Measurements from ENCODE around the gene CMTM7. TPM values are rescaled to one million over a fixed set of nuclear protein-coding genes. Genes with fewer than 3 reads are reported as not detected.

Gene CMTM7, protein sequence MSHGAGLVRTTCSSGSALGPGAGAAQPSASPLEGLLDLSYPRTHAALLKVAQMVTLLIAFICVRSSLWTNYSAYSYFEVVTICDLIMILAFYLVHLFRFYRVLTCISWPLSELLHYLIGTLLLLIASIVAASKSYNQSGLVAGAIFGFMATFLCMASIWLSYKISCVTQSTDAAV
- polyA plus RNA-seq (2013), result 16.7 and 18.6 TPM in 2 replicates

DNA sequence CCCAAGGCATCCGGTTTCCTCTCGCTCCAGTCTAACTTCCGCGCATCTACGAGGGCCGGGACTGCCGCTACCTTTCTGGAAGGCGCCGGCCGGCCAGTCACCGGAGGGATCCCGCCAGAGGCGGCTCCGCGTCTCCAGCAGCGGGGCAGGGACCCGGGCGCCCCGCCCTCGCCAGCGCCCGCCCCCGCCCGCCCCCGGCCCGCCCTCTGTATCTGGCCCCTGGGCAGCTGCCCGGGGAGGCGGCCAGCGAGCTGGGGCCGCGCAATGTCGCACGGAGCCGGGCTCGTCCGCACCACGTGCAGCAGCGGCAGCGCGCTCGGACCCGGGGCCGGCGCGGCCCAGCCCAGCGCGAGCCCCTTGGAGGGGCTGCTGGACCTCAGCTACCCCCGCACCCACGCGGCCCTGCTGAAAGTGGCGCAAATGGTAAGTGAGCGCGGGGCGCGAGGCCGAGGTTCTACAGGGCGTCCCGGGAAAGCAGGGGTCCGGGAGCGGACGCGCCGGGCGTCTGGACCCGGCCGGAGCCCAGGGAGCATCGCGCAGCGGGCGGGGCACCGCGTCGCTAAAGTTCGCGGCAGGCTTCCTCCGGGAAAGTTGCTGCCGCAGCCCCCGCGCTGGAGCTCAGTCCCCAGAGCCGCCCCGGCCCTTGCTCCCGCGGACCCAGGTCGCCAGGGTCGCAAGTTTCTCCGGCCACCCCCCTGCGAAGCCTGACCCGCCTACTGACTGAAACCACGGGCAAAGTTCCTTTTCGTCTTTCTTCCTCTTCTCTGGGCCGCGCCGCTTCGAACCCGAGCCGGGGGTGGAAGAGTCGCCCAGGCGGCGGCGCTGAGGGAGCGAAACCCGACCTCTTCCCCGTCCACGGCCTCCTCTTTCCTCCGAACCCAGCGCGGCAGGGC lies at the start of gene CMTM7:
TSS of gene CMTM7 (plus strand) at position 211 of the 893 bp plus-strand sequence. CDS start at position 265, 54 bp downstream.
- H4K12ac ChIP-seq (ENCODE audit: low read depth, low read length), result peak within 1 kb of the TSS; percentile 90
- no CpG with 5 or more reads among the region's 107 CpGs for WGBS (ENCODE audit: extremely low coverage, insufficient coverage, insufficient read length)
- no peaks in the 10 kb centered on the region for H3K27me3 ChIP-seq (ENCODE audit: insufficient read depth, low read length)

DNA sequence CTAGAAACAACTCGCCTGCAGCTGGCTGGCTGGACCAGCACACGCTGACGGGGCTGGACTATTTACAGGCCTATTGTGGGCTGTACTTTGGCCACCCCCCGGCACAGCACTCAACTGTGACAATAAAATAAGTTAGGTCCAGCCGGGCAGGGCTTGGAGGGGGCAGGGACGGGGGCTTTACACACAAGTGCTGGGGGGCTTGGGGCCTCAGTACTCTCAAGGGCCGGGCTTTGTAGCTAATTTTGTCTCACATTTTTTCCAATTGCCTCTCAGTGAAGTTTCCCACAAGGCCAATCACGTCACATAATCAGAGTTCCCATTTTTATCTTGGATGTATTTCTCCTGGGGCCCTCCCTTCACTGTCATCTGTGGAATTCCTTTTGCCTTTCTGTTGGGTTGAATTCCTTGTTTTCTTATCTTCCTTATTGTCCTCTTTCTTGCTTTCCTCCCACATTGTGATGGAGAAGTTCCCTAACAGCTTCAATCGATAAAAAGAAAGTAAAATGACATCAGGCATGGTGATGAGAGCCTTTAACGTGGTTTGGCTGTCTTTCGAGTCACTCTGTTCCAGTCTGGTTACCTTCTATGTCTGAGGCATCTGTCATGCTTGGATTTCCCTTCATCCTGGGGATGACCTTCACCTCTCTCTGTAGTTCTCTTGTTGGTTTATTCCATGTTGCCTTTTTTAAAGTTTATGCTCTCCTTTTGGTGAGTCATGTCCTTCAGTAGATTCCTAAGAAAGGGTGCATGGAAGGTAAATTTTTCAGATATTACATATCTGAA lies 44.1 kb upstream of the CMTM7 start:
- Histone ChIP-seq H4K91ac (ENCODE audit: low read depth, low read length) (no peak overlapping the region), H3K9me3 (ENCODE audit: insufficient read depth, low read depth, low read length) (no peaks in the 10 kb centered on the region), H3K4me3 (ENCODE audit: low read depth, low read length) (no peak overlapping the region), H3K14ac (ENCODE audit: low read length) (no peak overlapping the region), H2BK5ac (ENCODE audit: low read depth, low read length, poor library complexity) (no peak overlapping the region), H4K12ac (ENCODE audit: low read depth, low read length) (no peak overlapping the region), H3K18ac (ENCODE audit: low read length) (no peak overlapping the region), H2AK5ac (ENCODE audit: low read length) (no peak overlapping the region), H3K23ac (ENCODE audit: low read length) (no peak overlapping the region), H3K4me1 (ENCODE audit: control insufficient read depth in 1 of 2, insufficient read depth in 2 of 2, low read length in 2 of 2) (no peaks in the 10 kb centered on the region), H3K4me2 (ENCODE audit: low read length) (no peak overlapping the region), H3K27me3 (ENCODE audit: insufficient read depth, low read length) (no peaks in the 10 kb centered on the region), H2BK12ac (ENCODE audit: low read length) (no peak overlapping the region), H2BK120ac (ENCODE audit: insufficient read depth, low read length, poor library complexity) (no peak overlapping the region), H3K79me2 (ENCODE audit: control insufficient read depth, insufficient read depth, low read length, poor library complexity) (no peaks in the 10 kb centered on the region), H3K36me3 (ENCODE audit: control insufficient read depth in 1 of 2, insufficient read depth in 2 of 2, low read length in 2 of 2) (no peaks in the 10 kb centered on the region), H3K9ac (ENCODE audit: low read length) (no peak overlapping the region), H3K79me1 (ENCODE audit: low read length) (no peaks in the 10 kb centered on the region), H2AFZ (ENCODE audit: insufficient read depth, low read length, poor library complexity) (no peak overlapping the region), H3K4ac (ENCODE audit: low read depth, low read length) (no peak overlapping the region), H3K27ac (ENCODE audit: low read depth, low read length) (no peak overlapping the region), H4K8ac (ENCODE audit: low read depth, low read length) (no peak overlapping the region)
- DNase-seq, result peak in 1 of 2 donors; percentile 12
- WGBS (ENCODE audit: extremely low coverage, insufficient coverage, insufficient read length), result no CpG with 5 or more reads among the region's 11 CpGs

More for the DNA sequence above, at the start of gene CMTM7:
- no peak within 1 kb of the TSS for H3K23ac ChIP-seq (ENCODE audit: low read length)
- peaks cover 12% of the 10 kb centered on the region for H3K79me2 ChIP-seq (ENCODE audit: control insufficient read depth, insufficient read depth, low read length, poor library complexity)
- H3K4me3 ChIP-seq (ENCODE audit: low read depth, low read length), result peak within 1 kb of the TSS; percentile 88
- peak within 1 kb of the TSS; percentile 85 for H3K18ac ChIP-seq (ENCODE audit: low read length)
- H4K8ac ChIP-seq (ENCODE audit: low read depth, low read length), result peak within 1 kb of the TSS; percentile 90
- peak within 1 kb of the TSS; percentile 36 for H3K27ac ChIP-seq (ENCODE audit: low read depth, low read length)
- peak within 1 kb of the TSS; percentile 82 for H2BK120ac ChIP-seq (ENCODE audit: insufficient read depth, low read length, poor library complexity)
- H3K79me1 ChIP-seq (ENCODE audit: low read length), result peaks cover 9% of the 10 kb centered on the region
- peak within 1 kb of the TSS; percentile 77 for H4K91ac ChIP-seq (ENCODE audit: low read depth, low read length)
- no peaks in the 10 kb centered on the region for H3K36me3 ChIP-seq (ENCODE audit: control insufficient read depth in 1 of 2, insufficient read depth in 2 of 2, low read length in 2 of 2)
- H2AK5ac ChIP-seq (ENCODE audit: low read length), result no peak within 1 kb of the TSS
- peak; percentile 38 to 62 for DNase-seq
- peak within 1 kb of the TSS; percentile 64 for H2BK5ac ChIP-seq (ENCODE audit: low read depth, low read length, poor library complexity)
- H3K4me2 ChIP-seq (ENCODE audit: low read length), result peak within 1 kb of the TSS; percentile 99
- peak within 1 kb of the TSS; percentile 92 for H3K9ac ChIP-seq (ENCODE audit: low read length)
- H2BK12ac ChIP-seq (ENCODE audit: low read length), result peak within 1 kb of the TSS; percentile 88
- peak within 1 kb of the TSS; percentile 73 for H3K4ac ChIP-seq (ENCODE audit: low read depth, low read length)
- H2AFZ ChIP-seq (ENCODE audit: insufficient read depth, low read length, poor library complexity), result peak within 1 kb of the TSS; percentile 89
- H3K14ac ChIP-seq (ENCODE audit: low read length), result peak within 1 kb of the TSS; percentile 97
- peaks cover 6 to 7% of the 10 kb centered on the region in 2 experiments for H3K4me1 ChIP-seq (ENCODE audit: control insufficient read depth in 1 of 2, insufficient read depth in 2 of 2, low read length in 2 of 2)
- no peaks in the 10 kb centered on the region for H3K9me3 ChIP-seq (ENCODE audit: insufficient read depth, low read depth, low read length)

GRCh38 chr3:32349184-32349583 lies 42.5 kb upstream of the CMTM7 start:
- H2AFZ ChIP-seq (ENCODE audit: insufficient read depth, low read length, poor library complexity), result no peak overlapping the region
- H2BK120ac ChIP-seq (ENCODE audit: insufficient read depth, low read length, poor library complexity), result no peak overlapping the region
- H3K4ac ChIP-seq (ENCODE audit: low read depth, low read length), result no peak overlapping the region
- no peak overlapping the region for H3K27ac ChIP-seq (ENCODE audit: low read depth, low read length)
- H3K23ac ChIP-seq (ENCODE audit: low read length), result no peak overlapping the region
- no peak overlapping the region for H4K91ac ChIP-seq (ENCODE audit: low read depth, low read length)
- no CpG with 5 or more reads among the region's 2 CpGs for WGBS (ENCODE audit: extremely low coverage, insufficient coverage, insufficient read length)
- H3K4me2 ChIP-seq (ENCODE audit: low read length), result no peak overlapping the region
- DNase-seq, result no peak
- H3K14ac ChIP-seq (ENCODE audit: low read length), result no peak overlapping the region
- H3K9ac ChIP-seq (ENCODE audit: low read length), result no peak overlapping the region
- H3K36me3 ChIP-seq (ENCODE audit: control insufficient read depth in 1 of 2, insufficient read depth in 2 of 2, low read length in 2 of 2), result no peaks in the 10 kb centered on the region
- H3K9me3 ChIP-seq (ENCODE audit: insufficient read depth, low read depth, low read length), result no peaks in the 10 kb centered on the region
- no peaks in the 10 kb centered on the region for H3K79me1 ChIP-seq (ENCODE audit: low read length)
- no peak overlapping the region for H4K8ac ChIP-seq (ENCODE audit: low read depth, low read length)
- no peak overlapping the region for H2AK5ac ChIP-seq (ENCODE audit: low read length)
- no peak overlapping the region for H3K18ac ChIP-seq (ENCODE audit: low read length)
- no peak overlapping the region for H3K4me3 ChIP-seq (ENCODE audit: low read depth, low read length)
- no peak overlapping the region for H2BK12ac ChIP-seq (ENCODE audit: low read length)
- no peak overlapping the region for H4K12ac ChIP-seq (ENCODE audit: low read depth, low read length)
- peaks cover 2 to 3% of the 10 kb centered on the region in 2 experiments for H3K4me1 ChIP-seq (ENCODE audit: control insufficient read depth in 1 of 2, insufficient read depth in 2 of 2, low read length in 2 of 2)
- H3K79me2 ChIP-seq (ENCODE audit: control insufficient read depth, insufficient read depth, low read length, poor library complexity), result no peaks in the 10 kb centered on the region
- H2BK5ac ChIP-seq (ENCODE audit: low read depth, low read length, poor library complexity), result no peak overlapping the region
- H3K27me3 ChIP-seq (ENCODE audit: insufficient read depth, low read length), result no peaks in the 10 kb centered on the region

GRCh38 chr3:32352563-32352962 lies 39.1 kb upstream of the CMTM7 start:
- no peak overlapping the region for H3K4me3 ChIP-seq (ENCODE audit: low read depth, low read length)
- DNase-seq, result no peak
- no peak overlapping the region for H2AK5ac ChIP-seq (ENCODE audit: low read length)
- H3K27me3 ChIP-seq (ENCODE audit: insufficient read depth, low read length), result no peaks in the 10 kb centered on the region
- no peak overlapping the region for H3K4me2 ChIP-seq (ENCODE audit: low read length)
- H2AFZ ChIP-seq (ENCODE audit: insufficient read depth, low read length, poor library complexity), result no peak overlapping the region
- H2BK12ac ChIP-seq (ENCODE audit: low read length), result no peak overlapping the region
- no peak overlapping the region for H3K14ac ChIP-seq (ENCODE audit: low read length)
- H4K91ac ChIP-seq (ENCODE audit: low read depth, low read length), result no peak overlapping the region
- no peak overlapping the region for H3K9ac ChIP-seq (ENCODE audit: low read length)
- no peaks in the 10 kb centered on the region for H3K9me3 ChIP-seq (ENCODE audit: insufficient read depth, low read depth, low read length)
- H3K79me2 ChIP-seq (ENCODE audit: control insufficient read depth, insufficient read depth, low read length, poor library complexity), result no peaks in the 10 kb centered on the region
- no peak overlapping the region for H4K12ac ChIP-seq (ENCODE audit: low read depth, low read length)
- peaks cover 5 to 14% of the 10 kb centered on the region in 2 experiments for H3K4me1 ChIP-seq (ENCODE audit: control insufficient read depth in 1 of 2, insufficient read depth in 2 of 2, low read length in 2 of 2)
- no peak overlapping the region for H3K23ac ChIP-seq (ENCODE audit: low read length)
- H4K8ac ChIP-seq (ENCODE audit: low read depth, low read length), result no peak overlapping the region
- H3K36me3 ChIP-seq (ENCODE audit: control insufficient read depth in 1 of 2, insufficient read depth in 2 of 2, low read length in 2 of 2), result no peaks in the 10 kb centered on the region
- H3K18ac ChIP-seq (ENCODE audit: low read length), result no peak overlapping the region
- no peak overlapping the region for H3K4ac ChIP-seq (ENCODE audit: low read depth, low read length)
- H3K27ac ChIP-seq (ENCODE audit: low read depth, low read length), result no peak overlapping the region
- H2BK120ac ChIP-seq (ENCODE audit: insufficient read depth, low read length, poor library complexity), result no peak overlapping the region
- no peak overlapping the region for H2BK5ac ChIP-seq (ENCODE audit: low read depth, low read length, poor library complexity)
- H3K79me1 ChIP-seq (ENCODE audit: low read length), result no peaks in the 10 kb centered on the region

Measured in trophoblast cell (in vitro differentiated cells and primary cell).